GM12872 (cell line): ENCODE results near the gene ZDHHC15.

Experiments
- TF ChIP-seq, protein P1 (sequence below): IDR thresholded peaks from 3 replicates; pipeline ENCODE4 v1.5.1; 2011; ENCODE audit warnings: low read depth, mild to moderate bottlenecking, low read length, moderate library complexity; ENCODE audit not compliant: insufficient read depth

The ZDHHC15 gene

DNA sequence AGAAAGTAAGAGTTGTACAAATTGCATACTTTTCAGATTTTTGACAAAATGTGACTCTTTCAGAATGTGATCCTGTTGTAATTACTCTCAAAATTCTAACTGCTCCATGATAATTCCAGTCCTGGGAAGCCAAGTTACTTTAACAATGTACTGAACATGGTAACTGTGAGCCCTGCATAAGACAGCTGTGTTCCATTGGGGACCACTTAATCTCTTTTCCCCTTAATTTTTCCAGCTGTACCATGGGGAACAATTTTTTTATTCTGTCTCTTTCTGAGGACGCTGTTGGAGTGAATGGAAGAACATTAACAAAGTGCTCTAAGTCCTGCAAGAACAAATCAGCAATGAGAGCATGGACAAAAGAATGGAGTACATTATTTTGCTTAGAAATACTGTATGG is 153.1 kb downstream of the ZDHHC15 start:
- TF ChIP-seq, protein P1, sequence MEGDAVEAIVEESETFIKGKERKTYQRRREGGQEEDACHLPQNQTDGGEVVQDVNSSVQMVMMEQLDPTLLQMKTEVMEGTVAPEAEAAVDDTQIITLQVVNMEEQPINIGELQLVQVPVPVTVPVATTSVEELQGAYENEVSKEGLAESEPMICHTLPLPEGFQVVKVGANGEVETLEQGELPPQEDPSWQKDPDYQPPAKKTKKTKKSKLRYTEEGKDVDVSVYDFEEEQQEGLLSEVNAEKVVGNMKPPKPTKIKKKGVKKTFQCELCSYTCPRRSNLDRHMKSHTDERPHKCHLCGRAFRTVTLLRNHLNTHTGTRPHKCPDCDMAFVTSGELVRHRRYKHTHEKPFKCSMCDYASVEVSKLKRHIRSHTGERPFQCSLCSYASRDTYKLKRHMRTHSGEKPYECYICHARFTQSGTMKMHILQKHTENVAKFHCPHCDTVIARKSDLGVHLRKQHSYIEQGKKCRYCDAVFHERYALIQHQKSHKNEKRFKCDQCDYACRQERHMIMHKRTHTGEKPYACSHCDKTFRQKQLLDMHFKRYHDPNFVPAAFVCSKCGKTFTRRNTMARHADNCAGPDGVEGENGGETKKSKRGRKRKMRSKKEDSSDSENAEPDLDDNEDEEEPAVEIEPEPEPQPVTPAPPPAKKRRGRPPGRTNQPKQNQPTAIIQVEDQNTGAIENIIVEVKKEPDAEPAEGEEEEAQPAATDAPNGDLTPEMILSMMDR: no peak

DNA sequence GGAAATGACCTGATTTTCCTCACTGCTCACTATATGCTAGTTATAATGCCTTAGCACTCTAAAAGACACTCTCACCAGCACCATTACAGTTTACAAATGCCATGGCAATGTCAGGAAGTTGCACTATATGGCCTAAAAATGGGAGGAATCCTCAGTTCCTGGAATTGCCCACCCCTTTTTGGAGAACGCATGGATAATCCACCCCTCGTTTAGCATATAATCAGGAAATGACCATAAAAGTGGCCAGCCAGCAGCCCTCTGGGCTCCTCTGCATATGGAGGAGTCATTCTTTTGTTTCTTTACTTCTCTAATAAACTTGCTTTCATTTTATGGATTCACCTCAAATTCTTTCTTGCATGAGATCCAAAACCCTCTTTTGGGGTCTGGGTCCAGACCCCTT is 156.0 kb downstream of the ZDHHC15 start:
- TF ChIP-seq, protein P1: no peak

DNA sequence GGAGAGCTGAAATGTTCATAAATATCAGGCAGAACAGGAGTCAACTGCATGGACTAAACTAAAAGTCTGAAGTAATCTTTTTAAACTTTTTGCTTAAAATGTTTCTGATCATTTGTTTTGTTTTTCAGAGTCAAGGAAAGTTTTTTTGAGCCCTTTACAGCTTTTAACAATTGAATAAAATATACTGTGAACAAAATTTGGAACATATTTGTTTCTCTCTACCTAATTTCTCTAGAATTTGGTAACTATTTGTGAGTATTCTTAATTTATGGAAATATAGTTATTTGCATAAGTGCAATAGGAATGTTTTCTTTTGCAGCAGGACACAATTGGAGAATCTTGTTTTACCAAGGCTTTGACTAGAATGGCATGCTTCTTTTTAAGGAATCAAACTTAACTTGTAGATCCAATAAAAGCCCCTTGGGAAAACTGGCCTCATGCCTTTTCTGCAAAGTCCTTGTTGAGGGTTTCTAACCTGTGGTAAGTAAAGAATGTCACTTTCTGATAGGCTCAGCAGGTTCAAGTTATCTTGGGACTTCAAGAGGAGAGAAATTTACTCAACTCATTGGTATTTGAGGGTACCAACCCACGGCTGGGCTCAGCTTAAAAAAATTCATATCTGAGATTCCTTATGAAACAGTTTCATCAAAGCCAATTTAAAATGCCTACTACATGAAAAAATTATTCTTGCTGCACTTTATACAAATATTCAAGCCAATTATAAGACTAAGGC is 157.4 kb downstream of the ZDHHC15 start:
- TF ChIP-seq, protein P1: no peak

DNA sequence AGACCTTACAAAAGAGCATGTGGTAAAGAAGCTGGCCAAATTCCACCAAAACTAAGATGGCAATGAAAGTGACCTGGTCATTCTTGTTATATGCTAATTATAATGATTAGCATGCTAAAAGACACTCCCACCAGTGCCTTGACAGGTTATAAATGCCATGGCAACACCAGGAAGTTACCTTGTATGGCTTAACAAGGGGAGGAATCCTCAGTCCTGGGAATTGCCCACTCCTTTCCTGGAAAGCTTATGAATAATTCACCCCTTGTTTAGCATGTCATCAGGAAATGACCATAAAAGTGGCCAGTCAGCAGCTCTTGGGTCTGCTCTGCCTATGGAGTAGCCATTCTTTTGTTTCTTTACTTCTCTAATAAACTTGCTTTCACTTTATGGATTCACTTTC is 161.0 kb downstream of the ZDHHC15 start:
- TF ChIP-seq, protein P1: no peak

DNA sequence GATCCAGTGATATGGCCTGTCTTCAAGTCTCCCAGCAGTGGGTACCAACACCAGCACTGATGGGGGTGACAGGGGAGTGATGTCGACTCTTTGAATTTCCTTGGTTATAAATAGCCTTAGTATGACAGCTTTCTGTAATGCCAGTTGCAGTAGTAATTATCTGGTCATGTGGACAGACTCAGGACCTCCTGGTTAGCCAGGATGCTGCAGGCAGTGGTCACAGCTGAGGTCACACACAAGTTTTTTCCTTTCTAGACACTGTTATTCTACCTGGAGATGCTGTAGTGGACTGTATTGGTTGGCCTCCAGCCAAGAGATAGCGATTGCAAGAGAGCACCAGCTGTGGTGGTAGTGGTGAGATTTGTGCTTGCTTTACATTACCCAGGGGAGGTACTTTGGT is 185.3 kb downstream of the ZDHHC15 start:
- TF ChIP-seq, protein P1: no peak

DNA sequence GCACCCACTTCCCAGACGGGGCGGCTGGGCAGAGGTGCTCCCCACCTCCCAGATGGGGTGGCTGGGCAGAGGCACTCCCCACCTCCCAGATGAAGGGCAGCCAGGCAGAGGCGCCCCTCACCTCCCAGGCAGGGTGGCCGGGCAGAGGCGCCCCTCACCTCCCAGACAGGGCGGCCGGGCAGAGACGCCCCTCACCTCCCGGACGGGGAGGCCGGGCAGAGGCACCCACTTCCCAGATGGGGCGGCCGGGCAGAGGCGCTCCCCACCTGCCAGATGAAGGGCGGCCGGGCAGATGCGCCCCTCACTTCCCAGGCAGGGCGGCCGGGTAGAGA is 187.7 kb downstream of the ZDHHC15 start:
- TF ChIP-seq, protein P1: no peak

DNA sequence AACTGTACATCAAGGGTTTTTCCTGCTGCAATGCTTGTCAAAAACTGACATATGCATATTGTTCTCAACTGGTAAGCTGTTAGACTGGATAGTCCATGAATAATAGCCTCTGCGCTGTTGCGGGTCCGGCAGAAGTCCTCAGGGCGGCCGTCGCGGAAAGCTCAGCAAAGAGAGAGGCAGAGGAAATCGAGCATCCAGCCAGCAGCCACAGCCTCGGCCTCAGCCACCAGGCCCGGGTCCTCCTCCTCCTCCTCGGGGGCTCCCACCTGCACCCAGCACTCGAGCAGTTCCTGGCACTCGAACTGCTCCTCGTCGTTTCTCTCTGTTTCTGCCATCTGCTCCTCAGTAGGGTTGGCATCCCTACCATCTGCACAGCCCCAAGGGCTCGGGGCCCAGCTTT is 195.2 kb downstream of the ZDHHC15 start:
- TF ChIP-seq, protein P1: no peak
